B cell (primary cell): ENCODE measurements around the gene CFAP65.

Source experiments
- CTCF ChIP-seq: fragments of 200-600 bp; IDR thresholded peaks from one replicate; pipeline ENCODE4 v1.8.0; 2022; ENCODE audit warnings: antibody characterized with exemption, mild to moderate bottlenecking
- EZH2 ChIP-seq: IDR thresholded peaks from 2 replicates; pipeline ENCODE4 v1.6.1; 2012; ENCODE audit warnings: borderline replicate concordance, low read depth, mild to moderate bottlenecking, moderate library complexity, low read length; ENCODE audit not compliant: insufficient read depth, poor library complexity, severe bottlenecking

GRCh38 chr2:219000569-219000960 is 40.8 kb downstream of the CFAP65 start:
- TF ChIP-seq CTCF, result no peak
- TF ChIP-seq EZH2, result no peak
